ENCODE data around the gene SMTN.

The SMTN gene

DNA sequence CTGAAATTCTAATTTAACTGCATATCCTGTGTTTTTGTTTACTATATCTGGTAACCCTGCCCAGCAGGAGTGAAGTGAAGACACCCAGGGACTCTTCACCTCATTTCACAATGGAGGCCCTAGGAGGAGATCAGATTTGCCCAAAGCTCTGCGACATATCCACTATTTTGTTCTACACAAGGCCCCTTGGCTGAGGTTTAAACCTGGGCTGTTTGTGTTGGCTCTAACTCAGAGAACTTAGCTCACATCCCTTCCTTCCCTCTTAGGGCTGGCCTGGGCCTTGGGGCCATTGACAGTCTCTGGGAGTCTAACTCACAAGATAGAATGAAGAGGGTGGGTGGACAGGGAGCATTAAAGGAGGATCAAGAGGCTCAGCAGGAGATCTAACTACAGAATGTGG, 67.4 kb downstream of the SMTN start:
- no peak for TF ChIP-seq ZNF274 (IDR thresholded peaks at IDR 0.05; ENCODE audit: low read depth, low read length)
- no peak overlapping the region for H3K4me3 ChIP-seq (ENCODE audit: low read length)

DNA sequence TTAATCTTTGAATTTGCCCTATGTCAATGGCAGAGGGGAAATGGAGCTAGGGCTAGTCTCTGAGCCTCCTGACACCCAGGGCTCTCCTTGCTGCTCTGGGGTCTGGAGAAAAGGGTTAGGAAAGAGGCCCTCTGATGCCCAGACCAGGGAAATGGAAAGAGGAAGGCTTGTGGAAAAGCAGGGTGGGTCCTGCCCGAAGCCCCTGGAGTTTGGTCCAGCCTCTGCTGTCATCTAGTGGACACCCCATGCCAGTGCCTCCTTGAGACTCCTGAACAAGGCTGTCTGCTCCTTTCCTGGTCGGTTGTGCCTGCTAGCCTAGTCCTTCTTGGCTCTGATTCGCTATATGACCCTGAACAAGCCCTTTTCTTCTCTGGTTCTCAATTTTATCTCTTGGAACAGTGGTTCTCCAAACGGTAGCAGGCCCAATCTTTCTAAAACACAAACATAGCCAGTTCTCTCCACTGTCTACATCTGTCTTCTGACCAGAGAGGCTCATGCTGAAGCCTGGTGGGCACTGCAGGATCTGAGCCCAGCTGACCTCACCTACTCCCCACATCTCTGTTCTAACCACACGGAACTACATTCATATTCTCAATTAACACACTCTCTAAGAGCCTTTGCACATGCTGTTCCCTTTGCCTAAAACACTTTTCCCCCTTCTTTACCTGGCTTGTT, 68.0 kb downstream of the SMTN start:
- no peak for TF ChIP-seq ZNF274 (IDR thresholded peaks at IDR 0.05; ENCODE audit: low read depth, low read length)
- no peak overlapping the region for H3K4me3 ChIP-seq (ENCODE audit: low read length)

DNA sequence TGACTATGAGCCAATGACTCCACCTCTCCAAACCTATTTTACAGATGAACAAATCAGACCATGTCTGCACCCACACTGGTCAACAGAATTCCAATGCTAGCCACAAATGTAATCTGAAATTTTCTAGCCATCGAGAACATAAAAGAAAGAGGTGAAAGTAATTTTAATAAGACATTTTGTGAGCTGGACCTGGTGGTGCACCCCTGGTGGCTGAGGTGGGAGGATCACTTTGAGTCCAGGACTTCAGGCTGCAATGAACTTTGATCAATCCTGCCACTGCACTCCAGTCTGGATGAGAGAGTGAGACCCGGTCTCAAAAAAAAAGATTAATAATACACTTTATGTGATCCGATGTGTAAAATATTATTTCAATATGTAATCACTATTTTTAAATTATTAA, 69.5 kb downstream of the SMTN start:
- no peak for TF ChIP-seq ZNF274 (IDR thresholded peaks at IDR 0.05; ENCODE audit: low read depth, low read length)
- H3K4me3 ChIP-seq (ENCODE audit: low read length) = no peak overlapping the region

DNA sequence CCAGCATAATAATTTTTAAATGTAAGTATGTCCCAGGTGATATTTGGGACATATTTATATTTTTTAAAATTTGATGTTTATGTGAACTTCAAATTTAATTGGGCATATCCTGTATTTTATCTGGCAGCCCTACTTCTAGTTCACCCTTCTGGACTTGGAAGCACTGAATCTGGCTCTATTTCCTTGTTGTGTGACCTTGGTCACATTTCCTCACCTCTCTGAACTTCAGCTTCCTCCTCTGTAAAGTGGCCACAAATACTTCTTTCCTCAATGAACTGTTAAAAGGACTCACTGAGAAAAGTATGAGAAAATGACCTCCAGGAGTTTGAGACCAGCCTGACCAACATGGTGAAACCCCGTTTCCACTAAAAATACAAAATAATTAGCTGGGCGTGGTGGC, 70.8 kb downstream of the SMTN start:
- TF ChIP-seq ZNF274 (IDR thresholded peaks at IDR 0.05; ENCODE audit: low read depth, low read length) = no peak

DNA sequence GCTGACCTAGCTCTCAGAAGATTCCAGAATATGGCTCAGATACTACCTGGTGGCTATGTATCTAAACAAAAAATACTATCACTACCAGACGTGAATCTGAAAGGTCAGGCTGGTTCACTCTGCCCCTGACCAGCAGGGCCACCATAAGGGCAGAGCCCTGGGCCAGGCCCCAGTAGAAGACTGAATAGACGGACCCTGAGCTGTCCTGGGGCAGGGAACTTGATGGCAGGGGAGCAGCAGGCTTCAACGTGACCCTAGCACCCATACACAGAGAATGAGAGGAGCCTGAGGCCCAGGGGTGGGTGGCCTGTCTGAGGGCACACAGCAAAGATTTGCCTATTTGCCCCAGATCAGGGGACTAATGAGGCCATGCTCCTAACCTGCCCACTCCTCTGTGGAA, 72.2 kb downstream of the SMTN start:
- H3K4me3 ChIP-seq (ENCODE audit: low read length) = no peak overlapping the region
- no peak for TF ChIP-seq ZNF274 (IDR thresholded peaks at IDR 0.05; ENCODE audit: low read depth, low read length)

More for the DNA sequence above, 70.8 kb downstream of the SMTN start:
- no peak overlapping the region for H3K4me3 ChIP-seq (ENCODE audit: low read length)
